Measurements from ENCODE around the gene JMJD6.

GRCh38 chr17:76715496-76715830 lies 10.9 kb downstream of the JMJD6 start:
- TF ChIP-seq CTCF (IDR thresholded peaks at IDR 0.05 in 8 of 11, conservative IDR thresholded peaks at IDR 0.05 in 3 of 11) (no peak), POLR2AphosphoS5 (IDR thresholded peaks at IDR 0.05) (no peak)
